CD14-positive monocyte (primary cell): ENCODE measurements around the gene SHE. TPM values are rescaled to one million over a fixed set of nuclear protein-coding genes. Genes with fewer than 3 reads are reported as not detected.

ENCODE experiments used
- DNase-seq, 3 donors: peaks; one replicate each; pipeline ENCODE4 v3.0.0-alpha.2; 2011 to 2022
- H2AFZ ChIP-seq: 2 replicates; pipeline ENCODE4 v1.6.0; 2012; ENCODE audit warnings: mild to moderate bottlenecking, low read depth, low read length, inconsistent platforms; ENCODE audit not compliant: insufficient read depth, poor library complexity, severe bottlenecking
- H3K27ac ChIP-seq, 2 donors: 1 replicate in 1 of 2; 2 replicates in 1 of 2; pipeline ENCODE4 v1.5.1; 2012 to 2013; ENCODE audit warnings: low read length in 2 of 2, control low read depth in 1 of 2, inconsistent platforms in 1 of 2, low read depth in 1 of 2, mild to moderate bottlenecking in 1 of 2
- H3K27me3 ChIP-seq, 2 donors: one replicate each; pipeline versions ENCODE4 v1.6.0 to v1.6.1; 2011 to 2013; ENCODE audit warnings: low read length in 2 of 2; ENCODE audit not compliant: control insufficient read depth in 2 of 2, insufficient read depth in 2 of 2
- H3K36me3 ChIP-seq, 2 donors: replicated peaks in 1 of 2; 1 replicate in 1 of 2; 2 replicates in 1 of 2; pipeline versions ENCODE4 v1.5.1 to v1.6.1; 2012 to 2013; ENCODE audit warnings: low read length in 2 of 2, control low read depth in 1 of 2, inconsistent platforms in 1 of 2, mild to moderate bottlenecking in 1 of 2; ENCODE audit not compliant: insufficient read depth in 2 of 2, control insufficient read depth in 1 of 2
- H3K4me1 ChIP-seq, 2 donors: 1 replicate in 1 of 2; 2 replicates in 1 of 2; pipeline versions ENCODE4 v1.5.1 to v1.6.1; 2012 to 2013; ENCODE audit warnings: low read length in 2 of 2, control low read depth in 1 of 2, inconsistent platforms in 1 of 2, mild to moderate bottlenecking in 1 of 2, moderate library complexity in 1 of 2; ENCODE audit not compliant: insufficient read depth in 2 of 2, control insufficient read depth in 1 of 2
- H3K4me2 ChIP-seq: replicated peaks from 2 replicates; pipeline ENCODE3; 2012; ENCODE audit warnings: low read length, moderate library complexity, mild to moderate bottlenecking; ENCODE audit not compliant: poor library complexity, severe bottlenecking; ENCODE audit errors: extremely low read depth
- H3K4me3 ChIP-seq, 3 experiments: fragments of 200-600 bp in 1 of 3; sonication (generic) in 1 of 3; replicated peaks in 1 of 3; 1 replicate in 2 of 3; 2 replicates in 1 of 3; pipeline ENCODE4 v1.5.1; 2011 to 2013; ENCODE audit warnings: low read length in 3 of 3, mild to moderate bottlenecking in 3 of 3, control low read depth in 2 of 3, low read depth in 2 of 3, inconsistent platforms in 1 of 3, moderate library complexity in 1 of 3
- H3K79me2 ChIP-seq: 2 replicates; pipeline ENCODE4 v1.6.0; 2012; ENCODE audit warnings: mild to moderate bottlenecking, control low read depth, inconsistent platforms, low read length, moderate library complexity; ENCODE audit not compliant: insufficient read depth
- H3K9ac ChIP-seq: 2 replicates; pipeline ENCODE4 v1.6.0; 2017; ENCODE audit warnings: low read length, mild to moderate bottlenecking; ENCODE audit not compliant: insufficient read depth, poor library complexity, severe bottlenecking
- H3K9me3 ChIP-seq, 2 donors: replicated peaks in 1 of 2; 1 replicate in 1 of 2; 2 replicates in 1 of 2; pipeline versions ENCODE4 v1.5.1 to v1.6.1; 2012 to 2013; ENCODE audit warnings: low read length in 2 of 2, control low read depth in 1 of 2; ENCODE audit not compliant: control insufficient read depth in 1 of 2, insufficient read depth in 1 of 2
- H4K20me1 ChIP-seq: 2 replicates; pipeline ENCODE4 v1.6.0; 2012; ENCODE audit warnings: mild to moderate bottlenecking, low read length, control low read depth, moderate library complexity; ENCODE audit not compliant: insufficient read depth
- H3K27ac Mint-ChIP-seq, 7 donors: one replicate each; pipeline ENCODE4 v1.8.0; 2020; ENCODE audit warnings: mild to moderate bottlenecking in 7 of 7, mixed read lengths in 7 of 7, moderate library complexity in 6 of 7, inconsistent platforms in 2 of 7
- H3K27me3 Mint-ChIP-seq, 3 donors: one replicate each; pipeline ENCODE4 v1.8.0; 2021 to 2022; ENCODE audit warnings: low read depth in 3 of 3, mild to moderate bottlenecking in 3 of 3, mixed read lengths in 3 of 3, moderate library complexity in 3 of 3, inconsistent platforms in 1 of 3
- H3K36me3 Mint-ChIP-seq, 2 donors: one replicate each; pipeline ENCODE4 v1.8.0; 2020; ENCODE audit warnings: mixed read lengths in 2 of 2, inconsistent platforms in 1 of 2, mild to moderate bottlenecking in 1 of 2
- H3K4me1 Mint-ChIP-seq: one replicate; pipeline ENCODE4 v1.8.0; 2020; ENCODE audit warnings: mild to moderate bottlenecking, mixed read lengths
- H3K4me3 Mint-ChIP-seq, 2 donors: one replicate each; pipeline ENCODE4 v1.8.0; 2020; ENCODE audit warnings: mild to moderate bottlenecking in 2 of 2, mixed read lengths in 2 of 2, moderate library complexity in 1 of 2
- H3K9me3 Mint-ChIP-seq, 7 donors: one replicate each; pipeline ENCODE4 v1.8.0; 2020 to 2022; ENCODE audit warnings: mixed read lengths in 7 of 7, mild to moderate bottlenecking in 6 of 7, moderate library complexity in 6 of 7, inconsistent platforms in 2 of 7
- CTCF ChIP-seq: fragments of 200-600 bp; IDR thresholded peaks from one replicate; pipeline ENCODE4 v1.8.0; 2022; ENCODE audit warnings: antibody characterized with exemption, mild to moderate bottlenecking
- WGBS: methylation state at CpG from one replicate; pipeline ENCODE4 v1.1.5; 2013; ENCODE audit warnings: missing lambda C conversion rate; ENCODE audit not compliant: insufficient coverage; 5-methylcytosine and 5-hydroxymethylcytosine counted together
- intact Hi-C, 2 donors: fragments of 100-400 bp; cut with micrococcal nuclease; formaldehyde crosslinking; loops; one replicate each; pipeline versions ENCODE4 v1.15.0 to v1.15.1; 2023
- polyA plus RNA-seq, 3 donors: library from polyadenylated mRNA; depleted of rRNA in 1 of 3; unstranded in 2 of 3; stranded (reverse) in 1 of 3; fragments of 300-500 nt in 2 of 3; fragments of >200 nt in 1 of 3; fragmentation: Illumina TruSeq in 2 of 3; gene quantifications; 1 replicate in 2 of 3; 2 replicates in 1 of 3; pipeline ENCODE4 v1.2.3, GENCODE V29; 2012 to 2021

Gene SHE
- polyA plus RNA-seq, 3 donors = not detected

- peaks cover 100% of the 10 kb centered on the region for H3K79me2 ChIP-seq
- intact Hi-C loops = loop anchor here in 1 of 2 donors (1.0 kb wide), 1 partner anchor 11 kb away; no protein-coding TSS in a partner anchor
- peaks cover 76% of the 10 kb centered on the region for H4K20me1 ChIP-seq
- no peaks in the 10 kb centered on the region for H3K27me3 ChIP-seq
- peaks cover 0 to 3% (median 0%) of the 10 kb centered on the region in 3 donors for H3K27me3 Mint-ChIP-seq
- peak overlapping the region in 1 of 2 donors; percentile 43 for H3K4me3 Mint-ChIP-seq
- no peak for TF ChIP-seq CTCF
- H3K36me3 ChIP-seq = peaks cover 57 to 70% of the 10 kb centered on the region in 2 donors
- peak overlapping the region; percentile 95 to 99 (median 98) for H3K27ac Mint-ChIP-seq
- peaks cover 44 to 61% of the 10 kb centered on the region in 2 donors for H3K4me1 ChIP-seq
- peaks cover 60% of the 10 kb centered on the region for H3K4me1 Mint-ChIP-seq
- no peak overlapping the region for H3K4me2 ChIP-seq
- H2AFZ ChIP-seq = no peak overlapping the region
- H3K9ac ChIP-seq = peak overlapping the region; percentile 51
- 95% methylated on average over 11 of the region's 11 CpGs for WGBS
- H3K9me3 ChIP-seq = no peaks in the 10 kb centered on the region
- H3K36me3 Mint-ChIP-seq = peaks cover 75 to 91% of the 10 kb centered on the region in 2 donors
- peak overlapping the region; percentile 98 to 99 for H3K27ac ChIP-seq
- no peaks in the 10 kb centered on the region for H3K9me3 Mint-ChIP-seq
- no peak overlapping the region for H3K4me3 ChIP-seq
- no peak for DNase-seq
These were observed 71.3 kb downstream of the SHE start for GRCh38 chr1:154430903-154431302.

GRCh38 chr1:154429841-154430611 lies 72.2 kb downstream of the SHE start:
- H3K9ac ChIP-seq = peak overlapping the region; percentile 51
- H2AFZ ChIP-seq = no peak overlapping the region
- H3K79me2 ChIP-seq = peaks cover 100% of the 10 kb centered on the region
- TF ChIP-seq CTCF = no peak
- H3K27me3 ChIP-seq = no peaks in the 10 kb centered on the region
- Mint-ChIP-seq H3K9me3 (no peaks in the 10 kb centered on the region), H3K27me3 (peaks cover 0 to 3% (median 0%) of the 10 kb centered on the region in 3 donors), H3K4me1 (peaks cover 67% of the 10 kb centered on the region), H3K27ac (peak overlapping the region; percentile 95 to 99 (median 98)), H3K36me3 (peaks cover 72 to 91% of the 10 kb centered on the region in 2 donors), H3K4me3 (no peak overlapping the region)
- no peak overlapping the region for H3K4me3 ChIP-seq
- DNase-seq = no peak
- intact Hi-C loops = no loop called here
- WGBS = 96% methylated on average over 11 of the region's 17 CpGs
- peaks cover 44 to 70% of the 10 kb centered on the region in 2 donors for H3K4me1 ChIP-seq
- peaks cover 48 to 62% of the 10 kb centered on the region in 2 donors for H3K36me3 ChIP-seq
- no peak overlapping the region for H3K4me2 ChIP-seq
- H3K9me3 ChIP-seq = no peaks in the 10 kb centered on the region
- peak overlapping the region; percentile 98 to 99 for H3K27ac ChIP-seq
- H4K20me1 ChIP-seq = peaks cover 76% of the 10 kb centered on the region

Other genes starting within 250 kb of the SHE start
- 10 to 100 TPM; 51.4 to 94.9 (median 91.7) TPM for gene HAX1, start 229.8 kb downstream of the SHE start, polyA plus RNA-seq
- under 1 TPM in 1 of 3 donors, not detected in 2; 0.09 TPM for gene AQP10, start 181.3 kb downstream of the SHE start, polyA plus RNA-seq
- gene ATP8B2, start 176.9 kb downstream of the SHE start, polyA plus RNA-seq = 1 to 10 TPM in 1 of 3 donors, under 1 TPM in 2; 0.46 to 2.2 (median 0.98) TPM
- gene IL6R, start 97.1 kb downstream of the SHE start, polyA plus RNA-seq = 10 to 100 TPM; 56.4 to 81.7 (median 62.1) TPM
- not detected for gene TDRD10, start 193 bp downstream of the SHE start, polyA plus RNA-seq
- 10 to 100 TPM in 1 of 3 donors, 1 to 10 TPM in 2; 6.4 to 22.6 (median 8.4) TPM for gene UBE2Q1, start 56.2 kb upstream of the SHE start, polyA plus RNA-seq
- gene CHRNB2, start 65.4 kb upstream of the SHE start, polyA plus RNA-seq = under 1 TPM in 1 of 3 donors, not detected in 2; 0.05 TPM
- gene ADAR, start 105.8 kb upstream of the SHE start, polyA plus RNA-seq = 100 to 1,000 TPM in 1 of 3 donors, 10 to 100 TPM in 2; 57.3 to 100 (median 91.6) TPM